HL-60/S4 (cell line): ENCODE results near the gene CFAP100.

Experiments used
- in situ Hi-C: fragments of 300-500 bp; cut with MboI; formaldehyde crosslinking; loops from 2 replicates; pipeline ENCODE4 v1.14.3; 2022; ENCODE audit warnings: low sequenced_read_pairs

Gene CFAP100

DNA sequence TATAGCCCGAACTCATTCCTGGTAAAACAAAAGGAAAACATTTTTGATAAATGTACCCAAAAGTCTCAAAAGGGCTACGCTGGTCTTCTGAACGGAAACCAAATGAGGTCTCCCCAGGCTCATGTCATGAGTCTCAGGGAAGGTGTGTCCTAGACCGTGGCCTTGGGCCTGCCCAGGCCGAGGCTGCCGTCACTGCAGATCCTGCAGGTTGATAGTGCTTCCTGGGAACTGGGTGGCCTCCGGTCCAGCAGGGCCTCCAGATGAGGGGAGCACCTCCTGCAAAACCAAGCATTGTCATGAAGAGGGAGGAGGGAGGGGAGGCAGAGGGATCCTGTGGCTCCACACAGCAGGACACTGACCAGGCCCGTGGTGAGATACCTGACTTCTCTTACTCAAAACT, 43.5 kb downstream of the CFAP100 start:
- in situ Hi-C loops: no loop called here

DNA sequence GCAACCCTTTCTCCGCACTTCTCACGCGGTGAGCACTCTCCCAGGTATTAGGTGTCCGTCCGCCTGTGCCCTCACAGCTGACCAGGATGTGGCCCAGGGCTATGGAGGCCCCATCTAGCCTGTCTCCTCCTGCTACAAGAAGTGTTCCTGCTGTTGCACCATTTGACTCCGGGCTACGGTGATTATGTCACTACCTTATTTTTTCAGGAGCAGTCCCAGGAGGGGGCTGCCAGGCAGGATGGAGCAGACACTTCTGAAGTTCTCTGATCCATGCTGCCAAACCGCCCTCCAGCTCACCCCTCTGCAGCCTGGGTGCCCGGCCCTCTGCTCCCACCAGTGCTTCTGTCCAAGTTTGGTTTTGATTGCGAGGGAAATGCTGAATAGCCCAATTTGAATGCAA, 44.0 kb downstream of the CFAP100 start:
- in situ Hi-C loops: no loop called here

DNA sequence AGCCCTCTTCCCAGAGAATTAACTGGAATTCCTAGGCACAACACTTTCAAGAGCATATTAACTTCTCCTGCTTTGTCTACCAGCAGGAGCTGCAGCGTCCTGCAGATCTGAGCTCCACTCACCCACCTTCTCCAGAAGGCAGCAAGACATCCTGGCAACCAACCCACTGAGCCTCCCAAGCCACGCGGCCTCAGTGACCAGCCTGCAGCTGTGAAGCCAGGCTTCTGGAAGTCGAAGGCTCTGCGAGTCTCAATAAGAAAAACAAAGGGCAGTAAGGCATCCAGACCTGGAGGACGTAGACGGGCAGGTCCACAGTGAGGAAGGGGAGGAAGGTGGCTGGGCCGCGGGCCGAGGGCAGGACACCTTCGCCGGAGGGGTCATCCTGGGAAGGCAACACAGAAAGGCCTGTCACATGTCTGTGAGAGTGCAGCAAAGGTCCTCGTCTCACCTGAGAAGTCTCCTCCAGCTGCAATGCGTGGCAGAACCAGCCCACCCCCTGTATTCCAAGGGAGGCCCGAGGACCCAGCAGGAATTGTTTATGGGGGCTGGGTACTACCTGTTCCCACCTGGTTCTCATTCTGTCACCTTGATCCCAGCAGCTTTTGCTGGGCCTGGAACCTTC, 44.7 kb downstream of the CFAP100 start:
- in situ Hi-C loops: no loop called here

DNA sequence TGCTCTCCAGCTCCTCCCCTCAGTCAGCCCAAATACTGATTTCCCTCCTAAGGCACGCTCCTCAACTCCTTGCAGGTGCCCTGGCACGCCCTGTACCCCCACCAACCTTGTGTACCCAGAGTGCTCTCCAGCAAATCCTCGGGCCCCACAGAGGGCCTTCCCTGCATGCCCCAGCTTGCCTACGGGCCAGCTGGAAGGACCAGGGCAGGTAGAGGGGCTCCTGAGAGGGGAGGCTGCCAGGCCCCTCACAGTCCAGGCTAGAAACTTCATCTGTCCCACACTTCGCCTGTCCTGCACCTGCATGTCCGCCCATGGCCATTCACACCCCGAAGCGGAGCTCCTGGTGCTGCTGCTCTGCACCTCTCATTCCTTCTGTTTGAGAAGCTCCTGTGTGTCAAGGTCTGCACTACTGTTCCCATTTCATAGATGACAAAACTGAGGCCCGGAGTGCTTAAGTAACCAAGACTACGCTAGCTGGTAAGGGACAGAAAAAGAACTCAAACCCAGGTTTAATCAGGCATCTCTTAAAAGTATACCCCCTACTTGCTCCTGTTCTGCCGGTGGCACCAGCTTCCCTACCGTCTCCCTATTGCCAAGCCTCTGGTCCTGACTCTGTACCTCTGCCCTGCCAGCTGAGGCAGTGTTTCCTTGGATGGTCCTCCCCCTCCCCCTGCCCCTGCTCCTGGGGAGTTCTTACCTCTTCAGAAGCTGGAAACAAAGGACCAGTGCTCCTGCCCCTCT, 45.4 kb downstream of the CFAP100 start:
- in situ Hi-C loops: no loop called here

DNA sequence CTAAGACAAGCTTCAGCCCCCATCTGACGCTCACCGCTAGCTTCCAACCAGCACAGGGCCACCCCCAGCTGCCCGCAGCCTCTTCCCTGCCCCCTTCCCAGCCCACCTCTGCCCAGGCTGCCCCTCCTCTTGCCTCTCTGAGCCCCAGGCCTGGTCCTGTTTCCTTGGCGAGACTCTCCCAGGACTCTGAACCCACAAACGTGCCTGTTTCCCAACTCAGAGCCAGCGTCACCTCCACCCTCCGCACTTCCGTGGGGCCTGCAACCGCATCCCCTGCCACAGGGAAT, 45.9 kb downstream of the CFAP100 start:
- in situ Hi-C loops: no loop called here

GRCh38 chr3:126441256-126441880, 46.7 kb downstream of the CFAP100 start:
- in situ Hi-C loops: no loop called here

DNA sequence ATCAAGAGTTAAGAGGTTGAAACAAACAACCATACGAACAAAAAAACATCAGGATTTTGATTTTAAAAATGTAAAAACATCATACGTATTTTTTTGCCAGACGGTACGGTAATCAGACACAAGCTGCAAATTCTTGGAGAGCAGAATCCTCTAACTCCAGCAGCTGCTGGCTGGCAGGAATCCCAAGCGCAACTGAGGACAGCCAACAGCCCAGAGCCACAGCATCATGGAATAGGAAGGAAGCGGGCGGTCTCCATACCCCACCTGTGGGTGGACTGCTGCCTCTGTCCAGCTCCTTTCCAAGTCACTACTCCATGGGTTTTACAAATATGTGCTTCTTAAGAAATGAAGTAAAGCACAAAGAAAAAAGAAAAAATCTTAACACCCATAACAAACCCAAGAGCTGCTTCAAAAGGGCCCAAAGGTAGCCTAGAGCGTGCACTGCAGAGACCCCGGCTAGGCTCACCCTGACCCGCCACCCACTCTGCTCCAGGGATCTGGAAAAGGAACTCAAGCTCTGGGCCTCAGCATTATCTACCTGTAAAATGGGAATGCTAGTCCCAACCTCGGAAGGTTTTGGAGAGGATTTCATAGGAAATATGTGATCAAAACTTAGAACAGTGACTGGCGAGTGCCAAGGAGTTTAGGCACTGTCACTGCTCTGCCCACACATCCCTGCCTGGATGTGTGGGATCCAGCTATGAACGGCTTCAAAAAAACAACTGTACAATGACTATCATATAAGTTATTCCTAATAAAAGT, 47.6 kb downstream of the CFAP100 start:
- in situ Hi-C loops: no loop called here

- in situ Hi-C loops: no loop called here
Measured at GRCh38 chr3:126442856-126443242, 48.1 kb downstream of the CFAP100 start.

DNA sequence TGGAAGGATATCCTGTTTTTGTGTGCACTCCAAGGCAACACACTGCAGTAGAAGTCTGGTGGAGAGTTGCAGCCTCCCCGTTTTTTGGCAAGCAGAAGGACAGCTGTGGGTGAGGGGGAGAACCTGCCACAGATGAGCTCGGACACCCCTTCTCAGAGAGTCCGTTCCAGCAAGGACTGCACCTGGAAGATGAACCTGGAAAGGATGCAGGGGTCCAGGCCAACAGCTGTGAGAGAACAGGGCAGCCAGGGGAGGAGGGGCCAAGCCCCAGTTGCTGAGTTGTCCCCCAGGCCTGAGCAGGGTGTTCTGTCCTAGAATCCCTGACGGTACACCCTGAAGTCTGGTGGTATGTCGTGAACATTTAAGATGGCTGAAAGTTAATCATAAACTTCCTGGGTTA, 50.8 kb downstream of the CFAP100 start:
- in situ Hi-C loops: no loop called here

DNA sequence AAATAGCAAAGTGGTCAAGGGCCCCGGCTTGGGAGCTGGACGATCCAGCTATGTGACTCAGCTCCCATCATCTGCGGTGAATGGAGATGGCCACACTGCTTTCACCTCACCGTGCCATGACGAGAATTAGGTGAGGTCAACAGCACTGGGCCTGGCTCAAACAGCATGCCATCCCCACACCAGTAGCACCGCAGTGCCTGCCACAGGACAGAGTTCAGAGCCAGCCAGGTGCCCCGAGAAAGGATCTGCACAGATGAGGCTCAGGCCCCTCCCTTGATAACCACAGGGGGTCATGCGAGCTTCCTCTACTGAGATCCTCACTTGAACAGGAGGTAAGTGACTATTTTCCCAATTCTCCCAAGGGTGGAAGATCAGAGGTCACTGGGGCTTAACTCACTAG, 51.6 kb downstream of the CFAP100 start:
- in situ Hi-C loops: no loop called here

DNA sequence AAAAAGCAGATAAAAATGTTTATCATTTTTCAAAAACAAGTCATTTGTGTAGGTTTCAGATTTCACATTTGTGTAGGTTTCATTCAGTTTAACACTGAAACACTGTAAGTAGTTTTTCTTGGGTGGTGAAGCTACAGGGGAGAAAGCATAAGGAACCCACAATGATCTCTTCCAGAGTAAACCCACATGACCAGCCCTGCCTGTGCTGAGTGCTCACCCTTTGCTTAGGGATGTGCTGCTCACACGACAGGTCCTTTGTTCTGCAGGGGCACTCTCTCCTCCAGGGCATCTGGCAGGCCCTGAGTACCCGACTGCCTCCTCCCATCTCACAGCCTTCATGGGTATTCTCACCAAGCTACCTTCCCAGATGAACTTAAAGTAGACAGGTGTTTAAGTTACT, 52.1 kb downstream of the CFAP100 start:
- in situ Hi-C loops: no loop called here

DNA sequence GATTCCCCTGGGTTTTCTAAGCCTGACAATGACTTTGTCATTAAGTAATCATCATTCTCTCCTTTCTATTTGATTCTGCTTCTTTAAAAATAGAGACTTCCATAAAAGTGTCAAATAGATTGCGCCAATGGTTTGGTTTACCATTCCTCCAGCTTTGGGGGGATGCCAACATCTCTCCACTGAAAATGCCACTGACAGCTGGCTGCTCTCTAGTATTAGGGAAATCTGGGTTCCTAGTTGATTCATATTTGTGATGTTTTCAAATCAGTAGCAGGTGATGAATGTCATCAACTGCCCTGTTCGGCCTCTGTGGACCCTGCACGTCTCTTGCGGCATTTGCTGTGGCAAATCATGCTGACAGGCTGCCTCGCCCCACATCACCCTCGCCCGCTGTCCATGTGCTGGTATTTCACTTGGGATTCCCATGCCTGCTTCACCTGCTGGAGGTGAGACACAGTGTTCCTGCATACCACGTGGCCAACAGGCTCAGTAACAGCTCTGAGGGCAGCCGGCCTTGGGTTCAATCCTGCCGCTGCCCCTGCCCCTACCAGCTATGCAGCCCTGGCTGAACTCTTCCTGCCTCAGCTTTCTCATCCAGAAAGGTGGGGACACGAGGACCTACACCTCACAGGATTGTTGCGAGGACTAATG, 52.9 kb downstream of the CFAP100 start:
- in situ Hi-C loops: no loop called here

DNA sequence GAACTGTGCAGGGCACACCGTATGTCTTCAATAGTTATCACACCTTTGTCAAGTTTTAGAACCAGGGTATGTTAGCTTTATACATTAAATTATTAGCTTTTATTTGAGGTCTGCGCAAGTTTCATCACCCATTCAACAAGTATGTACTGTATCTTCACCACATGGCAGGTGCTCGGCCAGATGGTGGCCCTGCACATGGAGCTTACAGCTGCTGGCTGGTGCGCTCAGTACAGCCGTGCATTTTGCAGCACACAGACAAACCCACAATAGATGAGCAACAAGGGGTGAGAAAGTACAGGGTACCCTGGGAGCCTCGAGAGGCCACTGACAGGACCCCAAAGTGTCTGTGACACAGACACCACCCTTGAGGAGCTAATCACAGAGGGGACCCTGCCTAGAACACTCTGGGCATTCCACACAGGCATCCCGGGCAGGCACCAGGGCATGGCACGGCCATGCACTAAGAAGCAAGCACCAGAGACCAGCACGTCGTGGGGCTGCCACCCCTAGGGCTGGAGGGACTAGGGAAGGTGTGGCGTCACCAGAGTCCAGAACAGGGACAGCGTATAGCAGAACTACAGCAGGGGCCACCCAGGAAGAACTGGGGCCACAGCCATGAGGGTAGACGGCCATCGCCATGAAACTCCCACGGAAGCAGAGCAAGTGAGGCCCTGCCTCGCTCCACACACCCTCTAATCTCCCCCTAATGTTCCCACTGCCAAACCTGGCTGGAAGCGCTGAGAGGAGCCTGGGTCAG, 53.6 kb downstream of the CFAP100 start:
- in situ Hi-C loops: no loop called here

- in situ Hi-C loops: no loop called here
Measured at GRCh38 chr3:126448893-126449180, 54.1 kb downstream of the CFAP100 start.

- in situ Hi-C loops: no loop called here
Measured at GRCh38 chr3:126449621-126450051, 54.9 kb downstream of the CFAP100 start.

DNA sequence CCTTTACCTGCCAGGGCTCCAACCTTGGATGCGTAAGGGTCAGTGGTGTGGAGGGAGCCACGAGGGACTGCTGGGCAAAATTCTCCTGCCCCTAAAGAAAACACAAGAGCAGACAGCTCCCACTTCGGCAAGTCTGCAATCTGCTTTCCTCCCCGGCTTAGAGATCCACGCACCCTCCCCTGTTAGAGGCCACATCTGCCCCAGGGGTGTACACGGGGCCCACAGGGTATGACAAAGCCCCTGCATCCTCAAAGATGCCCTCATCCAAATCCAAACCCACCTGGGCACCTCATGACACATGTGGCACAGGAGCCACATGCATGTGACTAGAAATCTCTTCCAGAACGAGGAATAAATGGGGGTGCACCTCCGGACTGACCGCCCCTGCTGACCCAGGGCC, 55.5 kb downstream of the CFAP100 start:
- in situ Hi-C loops: no loop called here

- in situ Hi-C loops: no loop called here
Measured at GRCh38 chr3:126450744-126451143, 56.0 kb downstream of the CFAP100 start.

- in situ Hi-C loops: no loop called here
Measured at GRCh38 chr3:126451511-126451910, 56.8 kb downstream of the CFAP100 start.

- in situ Hi-C loops: no loop called here
Measured at GRCh38 chr3:126452213-126452612, 57.5 kb downstream of the CFAP100 start.

GRCh38 chr3:126454025-126454424, 59.3 kb downstream of the CFAP100 start:
- in situ Hi-C loops: no loop called here
